Gastrocnemius medialis (tissue), 4 donors: Measurements from ENCODE around the gene CHST8. TPM values are rescaled to one million over a fixed set of nuclear protein-coding genes. Genes with fewer than 3 reads are reported as not detected.

Source experiments
- ATAC-seq, 2 donors: fragments of 150-250 bp; one replicate each; pipeline ENCODE4 v1.9.1; 2016
- DNase-seq, 2 donors: peaks; one replicate each; pipeline ENCODE4 v3.0.0-alpha.2; 2019
- H3K27ac ChIP-seq, 4 donors: fragments of 200-600 bp; sonication (generic); 1 replicate in 1 of 4; 2 replicates in 3 of 4; pipeline ENCODE4 v1.5.1; 2016 to 2018; ENCODE audit warnings: mild to moderate bottlenecking in 2 of 4, moderate library complexity in 1 of 4
- H3K27me3 ChIP-seq, 3 donors: fragments of 200-600 bp; sonication (generic) in 2 of 3; 1 replicate in 1 of 3; 2 replicates in 2 of 3; pipeline versions ENCODE4 v1.5.1 to v1.6.0; 2016 to 2019; ENCODE audit warnings: mild to moderate bottlenecking in 1 of 3, moderate library complexity in 1 of 3
- H3K36me3 ChIP-seq, 2 donors: fragments of 200-600 bp; sonication (generic) in 1 of 2; one replicate each; pipeline ENCODE4 v1.5.1; 2017 to 2018
- H3K4me1 ChIP-seq, 2 donors: fragments of 200-600 bp; sonication (generic) in 1 of 2; one replicate each; pipeline ENCODE4 v1.5.1; 2016 to 2017; ENCODE audit warnings: mild to moderate bottlenecking in 2 of 2
- H3K4me3 ChIP-seq, 4 donors: fragments of 200-600 bp; sonication (generic) in 3 of 4; 1 replicate in 1 of 4; 2 replicates in 3 of 4; pipeline ENCODE4 v1.5.1; 2016 to 2019; ENCODE audit warnings: mild to moderate bottlenecking in 2 of 4
- H3K9me3 ChIP-seq, 3 donors: fragments of 200-600 bp; sonication (generic) in 2 of 3; 1 replicate in 1 of 3; 2 replicates in 2 of 3; pipeline ENCODE4 v1.5.1; 2016 to 2019
- CTCF ChIP-seq, 5 experiments: fragments of 450-650 bp in 3 of 5; fragments of 200-600 bp in 2 of 5; sonication (generic) in 2 of 5; IDR thresholded peaks in 4 of 5; conservative IDR thresholded peaks in 1 of 5; 1 replicate in 4 of 5; 2 replicates in 1 of 5; pipeline ENCODE4 v1.5.1; 2016 to 2019; ENCODE audit warnings: antibody characterized with exemption in 5 of 5, mild to moderate bottlenecking in 3 of 5, moderate library complexity in 3 of 5
- POLR2A ChIP-seq, 2 donors: fragments of 450-650 bp; IDR thresholded peaks; one replicate each; pipeline ENCODE4 v1.6.1; 2017; ENCODE audit warnings: antibody characterized with exemption in 2 of 2, mild to moderate bottlenecking in 2 of 2, moderate library complexity in 2 of 2
- in situ Hi-C, 4 donors: fragments of 200-750 bp; cut with MboI; loops; one replicate each; pipeline versions ENCODE4 v1.15.0 to v1.8.0; 2017; ENCODE audit warnings: low sequenced_read_pairs in 4 of 4
- intact Hi-C: fragments of 100-400 bp; cut with DNase I; formaldehyde crosslinking; loops from one replicate; pipeline ENCODE4 v1.15.1; 2023; ENCODE audit warnings: low total_unique reads
- total RNA-seq, 4 donors: library from RNA; depleted of rRNA; stranded (reverse); fragments of >200 nt; gene quantifications; one replicate each; pipeline versions ENCODE4 v1.1.0 to v1.2.3, GENCODE V29; 2016

The CHST8 gene
- total RNA-seq, 4 donors from 2014 or later, result 0.29 to 0.46 TPM; not detected in 2

DNA sequence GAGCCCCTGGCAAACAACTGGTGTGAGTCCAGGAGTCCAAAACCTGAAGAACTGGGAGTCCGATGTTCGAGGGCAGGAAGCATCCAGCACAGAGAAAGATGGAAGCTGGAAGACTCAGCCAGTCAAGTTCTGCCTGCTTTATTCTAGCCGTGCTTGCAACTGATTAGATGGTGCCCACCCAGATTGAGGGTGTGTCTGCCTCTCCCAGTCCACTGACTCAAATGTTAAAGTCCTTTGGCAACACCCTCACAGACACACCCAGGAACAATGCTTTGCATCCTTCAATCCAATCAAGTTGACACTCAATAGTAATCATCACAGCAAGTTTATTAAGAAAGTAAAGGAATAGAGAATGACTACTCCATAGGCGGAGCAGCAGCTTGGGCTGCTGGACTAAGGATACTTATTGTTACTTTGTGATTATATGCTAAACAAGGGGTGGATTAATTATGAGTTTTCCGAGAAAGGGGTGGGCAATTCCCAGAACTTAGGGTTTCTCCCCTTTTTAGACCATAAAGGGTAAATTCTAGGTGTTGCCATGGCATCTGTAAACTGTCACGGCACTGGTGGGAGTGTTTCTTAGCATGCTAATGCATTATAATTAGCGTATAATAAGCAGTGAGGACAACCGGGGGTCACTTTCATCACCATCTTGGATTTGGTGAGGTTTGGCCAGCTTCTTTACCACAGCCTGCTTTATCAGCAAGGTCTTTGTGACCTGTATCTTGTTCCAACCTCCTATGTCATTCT, 109.3 kb downstream of the CHST8 start:
- no peak overlapping the region for H3K27ac ChIP-seq
- H3K9me3 ChIP-seq, result no peaks in the 10 kb centered on the region
- peaks cover 0 to 15% (median 7%) of the 10 kb centered on the region in 3 donors for H3K27me3 ChIP-seq
- no peak overlapping the region for H3K4me3 ChIP-seq
- TF ChIP-seq CTCF (IDR thresholded peaks at IDR 0.05 in 4 of 5, conservative IDR thresholded peaks at IDR 0.05 in 1 of 5) (no peak), POLR2A (IDR thresholded peaks at IDR 0.05) (no peak)
- no peaks in the 10 kb centered on the region for H3K4me1 ChIP-seq
- in situ Hi-C loops, result no loop called here
- no peak for DNase-seq
- intact Hi-C loops, result no loop called here
- H3K36me3 ChIP-seq, result no peaks in the 10 kb centered on the region
- ATAC-seq, result no peak

DNA sequence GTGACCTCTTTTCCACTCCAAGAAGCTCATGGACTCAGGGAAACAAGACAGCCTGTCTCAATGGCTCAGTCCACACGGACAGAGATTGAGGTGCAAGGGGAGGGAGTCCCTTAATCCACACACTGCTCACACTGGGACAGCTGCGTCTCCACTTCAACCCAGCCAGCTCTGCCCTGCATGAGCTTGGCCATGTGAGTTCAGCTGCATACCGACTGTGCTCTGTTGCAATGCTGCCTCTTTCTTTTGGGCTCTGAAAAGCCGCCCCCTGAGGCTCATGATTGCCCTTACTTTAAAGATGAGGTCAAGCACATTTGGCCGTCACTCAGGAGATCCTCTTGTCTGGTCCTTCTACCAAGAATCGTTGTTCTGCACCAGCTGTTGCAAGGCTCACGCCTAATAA, 110.1 kb downstream of the CHST8 start:
- no peak for DNase-seq
- no peak for ATAC-seq
- intact Hi-C loops, result no loop called here
- Histone ChIP-seq H3K4me1 (no peaks in the 10 kb centered on the region), H3K9me3 (no peaks in the 10 kb centered on the region), H3K4me3 (no peak overlapping the region), H3K36me3 (no peaks in the 10 kb centered on the region), H3K27ac (no peak overlapping the region), H3K27me3 (peaks cover 0 to 15% (median 7%) of the 10 kb centered on the region in 3 donors)
- in situ Hi-C loops, result no loop called here
- TF ChIP-seq POLR2A (IDR thresholded peaks at IDR 0.05) (no peak), CTCF (IDR thresholded peaks at IDR 0.05 in 4 of 5, conservative IDR thresholded peaks at IDR 0.05 in 1 of 5) (no peak)

GRCh38 chr19:33734913-33735312, 113.2 kb downstream of the CHST8 start:
- H3K4me3 ChIP-seq, result no peak overlapping the region
- H3K9me3 ChIP-seq, result no peaks in the 10 kb centered on the region
- H3K36me3 ChIP-seq, result no peaks in the 10 kb centered on the region
- DNase-seq, result no peak
- H3K4me1 ChIP-seq, result no peaks in the 10 kb centered on the region
- in situ Hi-C loops, result no loop called here
- TF ChIP-seq CTCF (IDR thresholded peaks at IDR 0.05 in 4 of 5, conservative IDR thresholded peaks at IDR 0.05 in 1 of 5), result no peak
- TF ChIP-seq POLR2A (IDR thresholded peaks at IDR 0.05), result no peak
- peaks cover 0 to 8% (median 0%) of the 10 kb centered on the region in 3 donors for H3K27me3 ChIP-seq
- intact Hi-C loops, result no loop called here
- ATAC-seq, result no peak
- no peak overlapping the region for H3K27ac ChIP-seq

GRCh38 chr19:33736158-33736557, 114.4 kb downstream of the CHST8 start:
- intact Hi-C loops (no loop called here), in situ Hi-C loops (no loop called here)
- TF ChIP-seq POLR2A (IDR thresholded peaks at IDR 0.05), result no peak
- TF ChIP-seq CTCF (IDR thresholded peaks at IDR 0.05 in 4 of 5, conservative IDR thresholded peaks at IDR 0.05 in 1 of 5), result no peak
- no peak for ATAC-seq
- no peaks in the 10 kb centered on the region for H3K4me1 ChIP-seq
- no peak for DNase-seq
- H3K27ac ChIP-seq, result no peak overlapping the region
- no peaks in the 10 kb centered on the region for H3K36me3 ChIP-seq
- H3K9me3 ChIP-seq, result no peaks in the 10 kb centered on the region
- no peak overlapping the region for H3K4me3 ChIP-seq
- peaks cover 0 to 8% (median 0%) of the 10 kb centered on the region in 3 donors for H3K27me3 ChIP-seq
